RWPE2 (cell line): ENCODE results near the gene TRIO.

Experiments used
- ATAC-seq: fragments of 200-7000 bp; cut with Tn5 transposase; 3 replicates; pipeline ENCODE4 v1.9.1; 2021; ENCODE audit warnings: low read depth
- DNase-seq: peaks from one replicate; pipeline ENCODE4 v3.0.0-alpha.2; 2020; ENCODE audit warnings: low spot score
- H3K27ac ChIP-seq: fragments of 450-650 bp; 2 replicates; pipeline ENCODE4 v1.5.1; 2017; ENCODE audit warnings: mild to moderate bottlenecking; ENCODE audit not compliant: poor library complexity, severe bottlenecking
- H3K27me3 ChIP-seq: fragments of 250-450 bp; sonication (Bioruptor Pico); 2 replicates; pipeline ENCODE4 v1.5.1; 2021; ENCODE audit warnings: mild to moderate bottlenecking, moderate library complexity; ENCODE audit not compliant: insufficient read depth, poor library complexity, severe bottlenecking
- H3K36me3 ChIP-seq: fragments of 250-450 bp; sonication (Bioruptor Pico); 2 replicates; pipeline ENCODE4 v1.5.1; 2020; ENCODE audit warnings: low read depth, mild to moderate bottlenecking, moderate library complexity
- H3K4me1 ChIP-seq: fragments of 250-450 bp; sonication (Bioruptor Pico); 2 replicates; pipeline ENCODE4 v1.5.1; 2021; ENCODE audit warnings: mild to moderate bottlenecking, moderate library complexity; ENCODE audit not compliant: insufficient read depth, poor library complexity, severe bottlenecking
- H3K4me3 ChIP-seq: fragments of 250-450 bp; sonication (Bioruptor Pico); 2 replicates; pipeline ENCODE4 v1.5.1; 2021; ENCODE audit warnings: mild to moderate bottlenecking, moderate library complexity; ENCODE audit not compliant: severe bottlenecking
- H3K9me3 ChIP-seq: fragments of 250-450 bp; sonication (Bioruptor Pico); 2 replicates; pipeline ENCODE4 v1.5.1; 2021; ENCODE audit warnings: mild to moderate bottlenecking, moderate library complexity; ENCODE audit not compliant: severe bottlenecking
- TF ChIP-seq, protein P1 (sequence below): fragments of 450-650 bp; IDR thresholded peaks from one replicate; pipeline ENCODE4 v1.5.1; 2017; ENCODE audit warnings: mild to moderate bottlenecking, moderate library complexity; ENCODE audit not compliant: poor library complexity, severe bottlenecking

TRIO gene

DNA sequence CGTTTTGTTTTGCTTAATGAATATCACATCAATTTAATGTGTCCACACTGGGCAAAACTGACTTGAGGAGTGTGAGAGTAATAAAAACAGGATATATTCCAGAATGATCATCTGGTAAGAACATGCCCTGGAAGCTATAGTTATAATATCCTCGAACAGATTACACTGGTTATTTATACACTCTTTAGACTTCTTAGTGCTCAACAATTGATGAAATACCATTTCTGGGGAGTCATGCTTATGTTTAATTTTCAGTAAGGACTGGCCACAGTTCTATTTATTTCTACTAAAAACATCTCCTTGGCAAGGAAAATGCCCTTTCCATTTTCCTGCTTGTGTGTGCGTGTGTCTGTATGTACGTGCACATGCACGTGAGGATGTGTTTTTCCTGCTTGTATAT, 205.0 kb downstream of the TRIO start:
- no peaks in the 10 kb centered on the region for H3K9me3 ChIP-seq
- ATAC-seq (no peak), DNase-seq (no peak)
- no peak overlapping the region for H3K4me3 ChIP-seq
- TF ChIP-seq, protein P1, sequence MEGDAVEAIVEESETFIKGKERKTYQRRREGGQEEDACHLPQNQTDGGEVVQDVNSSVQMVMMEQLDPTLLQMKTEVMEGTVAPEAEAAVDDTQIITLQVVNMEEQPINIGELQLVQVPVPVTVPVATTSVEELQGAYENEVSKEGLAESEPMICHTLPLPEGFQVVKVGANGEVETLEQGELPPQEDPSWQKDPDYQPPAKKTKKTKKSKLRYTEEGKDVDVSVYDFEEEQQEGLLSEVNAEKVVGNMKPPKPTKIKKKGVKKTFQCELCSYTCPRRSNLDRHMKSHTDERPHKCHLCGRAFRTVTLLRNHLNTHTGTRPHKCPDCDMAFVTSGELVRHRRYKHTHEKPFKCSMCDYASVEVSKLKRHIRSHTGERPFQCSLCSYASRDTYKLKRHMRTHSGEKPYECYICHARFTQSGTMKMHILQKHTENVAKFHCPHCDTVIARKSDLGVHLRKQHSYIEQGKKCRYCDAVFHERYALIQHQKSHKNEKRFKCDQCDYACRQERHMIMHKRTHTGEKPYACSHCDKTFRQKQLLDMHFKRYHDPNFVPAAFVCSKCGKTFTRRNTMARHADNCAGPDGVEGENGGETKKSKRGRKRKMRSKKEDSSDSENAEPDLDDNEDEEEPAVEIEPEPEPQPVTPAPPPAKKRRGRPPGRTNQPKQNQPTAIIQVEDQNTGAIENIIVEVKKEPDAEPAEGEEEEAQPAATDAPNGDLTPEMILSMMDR = no peak
- no peaks in the 10 kb centered on the region for H3K27me3 ChIP-seq
- H3K4me1 ChIP-seq = no peaks in the 10 kb centered on the region
- peaks cover 58% of the 10 kb centered on the region for H3K36me3 ChIP-seq
- H3K27ac ChIP-seq = no peak overlapping the region

DNA sequence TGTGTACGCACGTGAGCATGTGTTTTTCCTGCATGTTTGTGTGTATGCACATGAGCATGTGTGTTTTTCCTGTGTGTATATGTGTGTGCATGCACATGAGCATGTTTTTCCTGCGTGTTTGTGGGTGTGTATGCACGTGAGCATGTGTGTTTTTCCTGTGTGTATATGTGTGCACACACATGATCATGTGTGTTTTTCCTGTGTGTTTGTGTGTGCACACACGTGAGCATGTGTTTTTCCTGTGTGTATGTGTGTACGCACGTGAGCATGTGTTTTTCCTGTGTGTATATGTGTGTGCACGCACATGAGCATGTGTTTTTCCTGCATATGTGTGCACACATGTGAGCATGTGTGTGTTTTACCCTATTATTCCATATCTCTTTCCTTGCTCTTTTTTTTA, 205.9 kb downstream of the TRIO start:
- H3K9me3 ChIP-seq = no peaks in the 10 kb centered on the region
- no peaks in the 10 kb centered on the region for H3K4me1 ChIP-seq
- peaks cover 50% of the 10 kb centered on the region for H3K36me3 ChIP-seq
- no peak for DNase-seq
- H3K27me3 ChIP-seq = no peaks in the 10 kb centered on the region
- H3K27ac ChIP-seq = no peak overlapping the region
- no peak overlapping the region for H3K4me3 ChIP-seq
- TF ChIP-seq, protein P1 = no peak
- no peak for ATAC-seq

DNA sequence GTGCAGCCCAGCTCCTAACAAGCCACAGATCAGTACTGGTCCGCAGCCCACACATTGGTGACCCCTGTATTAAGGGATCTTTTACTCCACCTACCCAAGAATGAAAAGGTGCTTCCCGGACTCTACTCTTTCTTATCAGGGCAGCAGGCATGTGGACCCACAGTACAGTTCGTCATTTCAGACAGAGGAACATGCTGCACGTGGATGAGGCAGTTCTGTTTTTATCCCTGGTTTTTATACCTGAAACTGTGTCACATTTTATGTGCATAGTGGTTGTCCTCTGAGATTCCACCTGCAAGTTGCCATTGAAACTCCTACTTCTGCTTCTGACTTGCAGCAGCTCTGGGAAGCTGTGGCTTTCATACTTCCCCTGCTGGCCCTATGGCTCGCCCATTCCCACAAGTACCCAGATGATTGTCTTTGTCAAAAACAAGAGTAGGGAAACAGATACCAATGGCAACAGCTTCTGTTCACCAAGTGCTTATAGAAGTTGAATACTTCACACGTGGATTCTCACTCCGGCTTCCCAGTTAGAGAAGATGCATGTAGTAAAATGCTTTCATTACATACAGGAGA, 208.0 kb downstream of the TRIO start:
- H3K4me3 ChIP-seq = no peak overlapping the region
- H3K27me3 ChIP-seq = no peaks in the 10 kb centered on the region
- no peaks in the 10 kb centered on the region for H3K4me1 ChIP-seq
- ATAC-seq = no peak
- H3K27ac ChIP-seq = no peak overlapping the region
- no peak for DNase-seq
- TF ChIP-seq, protein P1 = no peak
- H3K36me3 ChIP-seq = peaks cover 47% of the 10 kb centered on the region
- H3K9me3 ChIP-seq = no peaks in the 10 kb centered on the region

DNA sequence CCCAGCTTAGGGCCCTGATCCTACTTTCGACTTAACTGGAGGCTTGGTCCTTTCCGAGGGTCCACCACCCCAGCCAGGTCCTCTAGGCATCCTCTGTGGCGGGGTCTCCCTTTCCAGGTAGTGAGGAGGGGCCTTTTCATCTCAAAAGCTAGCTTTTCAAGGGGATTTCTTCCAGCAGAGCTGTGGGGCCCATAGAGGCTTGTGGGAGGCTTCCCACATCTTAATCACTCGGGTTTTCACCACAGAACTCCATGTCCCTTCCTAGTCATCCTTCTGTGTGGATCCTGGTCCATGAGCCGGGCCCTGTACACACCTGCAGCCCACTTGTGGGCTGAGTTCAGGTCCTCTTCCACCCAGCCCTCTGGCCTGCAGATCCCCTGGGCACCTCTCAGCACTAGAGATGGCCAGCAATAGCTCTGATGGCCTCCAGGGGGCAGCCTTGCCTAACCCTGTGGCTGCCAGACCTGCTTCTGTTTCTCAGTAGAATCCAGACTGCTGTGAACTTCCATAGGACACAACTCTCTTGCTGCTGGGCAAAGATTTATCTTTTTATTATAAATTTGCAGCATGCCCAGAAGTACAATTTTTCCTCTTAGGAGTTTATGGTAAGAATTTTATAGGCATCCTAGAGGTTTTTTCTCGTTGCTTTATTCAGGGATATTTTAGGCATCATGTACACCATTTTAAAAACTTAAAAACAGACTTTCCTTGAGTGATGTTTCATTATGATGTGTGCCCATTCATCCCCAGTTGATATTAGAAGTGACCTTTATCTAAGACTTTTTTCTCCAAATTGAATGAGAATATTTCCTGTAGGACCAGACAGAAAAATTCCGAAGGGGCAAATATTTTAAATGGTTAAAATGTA, 208.9 kb downstream of the TRIO start:
- TF ChIP-seq, protein P1 = peak; percentile 98
- no peak overlapping the region for H3K27ac ChIP-seq
- no peaks in the 10 kb centered on the region for H3K27me3 ChIP-seq
- H3K36me3 ChIP-seq = peaks cover 49% of the 10 kb centered on the region
- DNase-seq = no peak
- peak; percentile 91 for ATAC-seq
- H3K9me3 ChIP-seq = no peaks in the 10 kb centered on the region
- H3K4me3 ChIP-seq = no peak overlapping the region
- H3K4me1 ChIP-seq = no peaks in the 10 kb centered on the region
